Measurements from ENCODE around the gene ADGRF1.

Gene ADGRF1

GRCh38 chr6:47061309-47062300 is 19.5 kb upstream of the ADGRF1 start:
- DNase-seq = peak; percentile 43
- WGBS = 58% methylated on average over 5 of the region's 5 CpGs
- peak overlapping the region; percentile 33 for H2BK15ac ChIP-seq (ENCODE audit: low read depth, poor library complexity, severe bottlenecking)
- peak overlapping the region; percentile 0 to 24 for H2BK12ac ChIP-seq (ENCODE audit: low read length in 2 of 2)
- no peak overlapping the region for H2BK120ac ChIP-seq (ENCODE audit: low read depth, low read length)
- H3K4me3 ChIP-seq (ENCODE audit: insufficient read depth in 1 of 2, low read depth in 1 of 2, low read length in 2 of 2) = no peak overlapping the region
- no peak overlapping the region for H3K27ac ChIP-seq (ENCODE audit: low read length, poor library complexity, severe bottlenecking)
- peaks cover 2% of the 10 kb centered on the region for H3K4me1 ChIP-seq (ENCODE audit: control insufficient read depth, insufficient read depth, low read depth, low read length)
- H2BK5ac ChIP-seq (ENCODE audit: low read depth, low read length, poor library complexity, severe bottlenecking) = no peak overlapping the region
- peak overlapping the region; percentile 86 for H4K91ac ChIP-seq (ENCODE audit: low read length)
- peak overlapping the region; percentile 96 for H4K8ac ChIP-seq (ENCODE audit: low read length)
- H3K79me1 ChIP-seq (replicated peaks; ENCODE audit: low read length, poor library complexity, severe bottlenecking) = no peaks in the 10 kb centered on the region
- peak overlapping the region; percentile 84 to 89 for H3K18ac ChIP-seq (ENCODE audit: low read depth in 1 of 2, low read length in 2 of 2)
- H3K27me3 ChIP-seq (ENCODE audit: control insufficient read depth in 1 of 2, insufficient read depth in 1 of 2, low read length in 2 of 2) = no peaks in the 10 kb centered on the region
- H2AK5ac ChIP-seq (ENCODE audit: low read length, severe bottlenecking) = no peak overlapping the region
- H3K36me3 ChIP-seq (ENCODE audit: control insufficient read depth in 1 of 2, insufficient read depth in 2 of 2, low read depth in 1 of 2, low read length in 2 of 2) = no peaks in the 10 kb centered on the region
- peak overlapping the region; percentile 33 for H2AFZ ChIP-seq (ENCODE audit: low read depth, low read length)
- H3K4ac ChIP-seq (ENCODE audit: low read depth in 1 of 2, low read length in 2 of 2) = peak overlapping the region; percentile 10 to 76
- H3K14ac ChIP-seq (ENCODE audit: low read length in 2 of 2) = no peak overlapping the region
- no peak overlapping the region for H3K9ac ChIP-seq (ENCODE audit: low read length)
- H3K23ac ChIP-seq (ENCODE audit: low read length in 2 of 2) = no peak overlapping the region
- H3K9me3 ChIP-seq (ENCODE audit: control insufficient read depth, low read length) = no peaks in the 10 kb centered on the region
- H3K4me2 ChIP-seq (ENCODE audit: low read length, poor library complexity, severe bottlenecking) = no peak overlapping the region

DNA sequence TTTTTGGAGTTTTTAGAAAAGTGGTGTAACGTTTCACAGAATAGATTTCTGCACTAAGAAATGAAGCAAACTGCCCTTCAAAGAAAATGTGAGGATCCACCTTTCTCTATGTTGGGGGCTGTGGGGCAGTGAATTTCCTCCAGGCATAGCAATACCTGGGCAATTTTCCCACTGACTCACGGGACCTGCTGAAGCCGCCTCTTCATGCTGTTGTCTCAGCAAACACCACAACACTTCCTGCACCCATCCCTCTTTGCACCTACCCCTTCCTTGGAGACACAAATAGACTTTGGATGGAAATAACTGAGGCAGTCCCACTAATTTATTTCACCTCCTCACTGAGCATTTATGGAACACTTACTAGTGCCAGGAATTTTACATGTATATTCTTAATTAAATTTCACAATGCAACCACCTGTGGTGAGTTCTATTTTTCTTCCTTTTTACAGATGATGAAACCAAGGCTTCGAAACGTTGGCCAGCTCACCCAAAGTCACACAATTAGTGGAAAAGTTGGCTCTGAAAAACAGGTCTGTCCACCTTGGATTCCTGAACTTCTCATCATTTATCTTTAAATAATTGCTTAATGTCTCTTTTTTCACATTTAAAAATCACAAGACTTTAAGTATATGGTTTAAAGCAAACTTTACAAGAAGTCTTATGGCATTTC is 17.2 kb upstream of the ADGRF1 start:
- Histone ChIP-seq H3K27me3 (ENCODE audit: control insufficient read depth in 1 of 2, insufficient read depth in 1 of 2, low read length in 2 of 2) (no peaks in the 10 kb centered on the region), H3K4ac (ENCODE audit: low read depth in 1 of 2, low read length in 2 of 2) (no peak overlapping the region), H2BK12ac (ENCODE audit: low read length in 2 of 2) (peak overlapping the region in 1 of 2 experiments; percentile 31), H3K4me1 (ENCODE audit: control insufficient read depth, insufficient read depth, low read depth, low read length) (peaks cover 2% of the 10 kb centered on the region), H3K23ac (ENCODE audit: low read length in 2 of 2) (no peak overlapping the region), H3K79me1 (replicated peaks; ENCODE audit: low read length, poor library complexity, severe bottlenecking) (no peaks in the 10 kb centered on the region), H2BK5ac (ENCODE audit: low read depth, low read length, poor library complexity, severe bottlenecking) (no peak overlapping the region), H3K14ac (ENCODE audit: low read length in 2 of 2) (no peak overlapping the region), H3K9me3 (ENCODE audit: control insufficient read depth, low read length) (no peaks in the 10 kb centered on the region), H3K36me3 (ENCODE audit: control insufficient read depth in 1 of 2, insufficient read depth in 2 of 2, low read depth in 1 of 2, low read length in 2 of 2) (no peaks in the 10 kb centered on the region), H2BK15ac (ENCODE audit: low read depth, poor library complexity, severe bottlenecking) (no peak overlapping the region), H3K18ac (ENCODE audit: low read depth in 1 of 2, low read length in 2 of 2) (no peak overlapping the region), H4K91ac (ENCODE audit: low read length) (no peak overlapping the region), H4K8ac (ENCODE audit: low read length) (no peak overlapping the region), H3K4me2 (ENCODE audit: low read length, poor library complexity, severe bottlenecking) (no peak overlapping the region), H2BK120ac (ENCODE audit: low read depth, low read length) (no peak overlapping the region), H3K27ac (ENCODE audit: low read length, poor library complexity, severe bottlenecking) (no peak overlapping the region), H2AK5ac (ENCODE audit: low read length, severe bottlenecking) (no peak overlapping the region), H2AFZ (ENCODE audit: low read depth, low read length) (no peak overlapping the region), H3K4me3 (ENCODE audit: insufficient read depth in 1 of 2, low read depth in 1 of 2, low read length in 2 of 2) (no peak overlapping the region), H3K9ac (ENCODE audit: low read length) (no peak overlapping the region)
- over 99% methylated on average over 5 of the region's 5 CpGs for WGBS
- no peak for DNase-seq

DNA sequence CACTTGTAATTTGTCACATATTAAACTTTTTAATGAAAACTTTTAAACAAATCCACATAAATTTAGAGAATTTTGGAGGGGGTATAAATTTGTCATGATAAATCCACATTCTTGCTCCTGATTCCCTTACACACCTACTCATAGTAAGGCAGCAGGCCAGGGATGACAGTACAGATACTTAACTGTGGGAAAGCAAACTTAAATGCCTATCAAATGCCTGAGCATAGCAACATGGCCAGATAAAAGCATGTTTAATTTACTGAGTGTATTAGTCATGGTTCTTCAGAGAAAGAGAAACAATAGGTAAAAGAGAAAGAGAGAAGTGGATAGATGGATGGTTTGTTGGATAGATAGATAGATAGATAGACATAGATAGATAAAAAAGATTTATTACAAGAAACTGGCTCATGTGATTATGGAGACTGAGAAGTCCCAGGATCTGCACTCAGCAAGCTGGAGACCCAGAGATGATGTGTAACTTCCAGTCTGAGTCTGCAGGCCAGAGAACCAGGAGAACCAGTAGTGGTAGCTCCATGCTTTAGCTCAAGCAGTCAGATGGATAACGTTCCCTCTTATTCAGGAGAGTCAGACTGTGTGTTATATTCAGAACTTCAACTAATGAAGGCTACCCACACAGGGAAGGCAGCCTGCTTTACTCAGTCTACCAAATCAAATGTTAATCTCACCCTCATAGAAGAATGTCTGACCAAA is 15.9 kb upstream of the ADGRF1 start:
- H3K4me2 ChIP-seq (ENCODE audit: low read length, poor library complexity, severe bottlenecking) = no peak overlapping the region

More for the DNA sequence above, 15.9 kb upstream of the ADGRF1 start:
- Histone ChIP-seq H3K14ac (ENCODE audit: low read length in 2 of 2) (no peak overlapping the region), H2AK5ac (ENCODE audit: low read length, severe bottlenecking) (no peak overlapping the region), H2AFZ (ENCODE audit: low read depth, low read length) (no peak overlapping the region), H3K27me3 (ENCODE audit: control insufficient read depth in 1 of 2, insufficient read depth in 1 of 2, low read length in 2 of 2) (no peaks in the 10 kb centered on the region), H3K4ac (ENCODE audit: low read depth in 1 of 2, low read length in 2 of 2) (no peak overlapping the region), H3K4me3 (ENCODE audit: insufficient read depth in 1 of 2, low read depth in 1 of 2, low read length in 2 of 2) (no peak overlapping the region), H3K27ac (ENCODE audit: low read length, poor library complexity, severe bottlenecking) (no peak overlapping the region), H2BK5ac (ENCODE audit: low read depth, low read length, poor library complexity, severe bottlenecking) (no peak overlapping the region), H3K9ac (ENCODE audit: low read length) (no peak overlapping the region), H2BK12ac (ENCODE audit: low read length in 2 of 2) (no peak overlapping the region), H3K23ac (ENCODE audit: low read length in 2 of 2) (no peak overlapping the region), H3K9me3 (ENCODE audit: control insufficient read depth, low read length) (no peaks in the 10 kb centered on the region), H4K91ac (ENCODE audit: low read length) (no peak overlapping the region), H3K4me1 (ENCODE audit: control insufficient read depth, insufficient read depth, low read depth, low read length) (peaks cover 2% of the 10 kb centered on the region), H3K79me1 (replicated peaks; ENCODE audit: low read length, poor library complexity, severe bottlenecking) (no peaks in the 10 kb centered on the region), H2BK15ac (ENCODE audit: low read depth, poor library complexity, severe bottlenecking) (no peak overlapping the region), H2BK120ac (ENCODE audit: low read depth, low read length) (no peak overlapping the region), H3K36me3 (ENCODE audit: control insufficient read depth in 1 of 2, insufficient read depth in 2 of 2, low read depth in 1 of 2, low read length in 2 of 2) (no peaks in the 10 kb centered on the region), H4K8ac (ENCODE audit: low read length) (peak overlapping the region; percentile 42), H3K18ac (ENCODE audit: low read depth in 1 of 2, low read length in 2 of 2) (peak overlapping the region in 1 of 2 experiments; percentile 49)
- DNase-seq = peak; percentile 52
- WGBS = 91% methylated on average over 1 of the region's 1 CpG
